Osteocyte (in vitro differentiated cells): ENCODE measurements around the gene POU3F3. TPM values are rescaled to one million over a fixed set of nuclear protein-coding genes. Genes with fewer than 3 reads are reported as not detected.

Experiments
- DNase-seq: peaks from one replicate; pipeline ENCODE4 v3.0.0; 2021; ENCODE audit warnings: mixed read lengths; ENCODE audit not compliant: unreplicated experiment; ENCODE audit errors: extremely low spot score
- H3K27ac Mint-ChIP-seq: one replicate; pipeline ENCODE4 v1.8.0; 2021; ENCODE audit warnings: mild to moderate bottlenecking, mixed read lengths; ENCODE audit not compliant: unreplicated experiment
- H3K27me3 Mint-ChIP-seq: one replicate; pipeline ENCODE4 v1.8.0; 2021; ENCODE audit warnings: mixed read lengths; ENCODE audit not compliant: unreplicated experiment
- H3K36me3 Mint-ChIP-seq: one replicate; pipeline ENCODE4 v1.8.0; 2021; ENCODE audit warnings: mixed read lengths; ENCODE audit not compliant: unreplicated experiment
- H3K4me1 Mint-ChIP-seq: one replicate; pipeline ENCODE4 v1.8.0; 2021; ENCODE audit warnings: mixed read lengths; ENCODE audit not compliant: unreplicated experiment
- H3K4me3 Mint-ChIP-seq: one replicate; pipeline ENCODE4 v1.8.0; 2021; ENCODE audit warnings: mild to moderate bottlenecking, moderate library complexity, mixed read lengths; ENCODE audit not compliant: unreplicated experiment
- H3K9me3 Mint-ChIP-seq: one replicate; pipeline ENCODE4 v1.8.0; 2021; ENCODE audit warnings: mixed read lengths; ENCODE audit not compliant: unreplicated experiment
- CTCF ChIP-seq: fragments of 200-600 bp; sonication (generic); IDR thresholded peaks from 2 replicates; pipeline ENCODE4 v1.5.0; 2021; ENCODE audit warnings: antibody characterized with exemption, mild to moderate bottlenecking, moderate library complexity
- total RNA-seq: library from RNA; stranded (reverse); gene quantifications from 2 replicates; pipeline ENCODE4 v1.2.1, GENCODE V29; 2021

POU3F3 gene
- total RNA-seq, 1 donor from 2014 or later = 35.5 TPM

- Mint-ChIP-seq H3K36me3 (no peaks in the 10 kb centered on the region), H3K4me3 (peak overlapping the region; percentile 81), H3K9me3 (no peaks in the 10 kb centered on the region), H3K27me3 (peaks cover 20% of the 10 kb centered on the region), H3K4me1 (peaks cover 22% of the 10 kb centered on the region), H3K27ac (peak overlapping the region; percentile 86)
- peak; percentile 90 for DNase-seq
- TF ChIP-seq CTCF = peak; percentile 91
These were observed 19.2 kb downstream of the POU3F3 start for GRCh38 chr2:104872866-104873688.

- Mint-ChIP-seq H3K27ac (no peak overlapping the region), H3K9me3 (no peaks in the 10 kb centered on the region), H3K27me3 (peaks cover 20% of the 10 kb centered on the region), H3K4me1 (peaks cover 22% of the 10 kb centered on the region), H3K36me3 (no peaks in the 10 kb centered on the region), H3K4me3 (peak overlapping the region; percentile 81)
- peak; percentile 81 for DNase-seq
- TF ChIP-seq CTCF = peak; percentile 1
These were observed 19.8 kb downstream of the POU3F3 start for GRCh38 chr2:104873689-104874054.

DNA sequence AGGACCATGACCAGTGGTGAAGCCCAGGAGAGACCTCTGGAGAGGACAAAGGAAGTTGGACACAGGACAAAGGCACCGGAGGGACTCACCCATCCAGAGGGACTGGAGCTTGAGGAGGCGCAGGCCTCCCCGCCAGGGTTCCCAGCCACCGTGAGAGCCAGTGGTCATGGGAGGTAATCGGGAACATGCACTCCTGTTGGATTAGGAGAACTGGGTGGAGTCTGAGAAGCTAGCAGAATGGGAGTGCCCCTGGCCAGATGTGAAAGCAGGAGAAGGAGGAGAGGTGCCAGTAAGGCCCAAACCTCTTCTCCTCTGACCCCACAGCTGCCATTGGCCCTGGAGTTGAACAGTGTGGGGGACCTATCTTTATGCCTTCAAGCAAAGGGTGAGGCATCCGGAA lies 20.3 kb downstream of the POU3F3 start:
- Mint-ChIP-seq H3K4me3 (no peak overlapping the region), H3K27me3 (peaks cover 23% of the 10 kb centered on the region), H3K9me3 (no peaks in the 10 kb centered on the region), H3K4me1 (peaks cover 22% of the 10 kb centered on the region), H3K27ac (no peak overlapping the region), H3K36me3 (no peaks in the 10 kb centered on the region)
- TF ChIP-seq CTCF = no peak
- DNase-seq = peak; percentile 63

GRCh38 chr2:104875262-104875661 lies 21.3 kb downstream of the POU3F3 start:
- H3K4me1 Mint-ChIP-seq = peaks cover 22% of the 10 kb centered on the region
- TF ChIP-seq CTCF = no peak
- no peaks in the 10 kb centered on the region for H3K9me3 Mint-ChIP-seq
- DNase-seq = no peak
- H3K36me3 Mint-ChIP-seq = no peaks in the 10 kb centered on the region
- H3K27ac Mint-ChIP-seq = no peak overlapping the region
- no peak overlapping the region for H3K4me3 Mint-ChIP-seq
- H3K27me3 Mint-ChIP-seq = peaks cover 23% of the 10 kb centered on the region

DNA sequence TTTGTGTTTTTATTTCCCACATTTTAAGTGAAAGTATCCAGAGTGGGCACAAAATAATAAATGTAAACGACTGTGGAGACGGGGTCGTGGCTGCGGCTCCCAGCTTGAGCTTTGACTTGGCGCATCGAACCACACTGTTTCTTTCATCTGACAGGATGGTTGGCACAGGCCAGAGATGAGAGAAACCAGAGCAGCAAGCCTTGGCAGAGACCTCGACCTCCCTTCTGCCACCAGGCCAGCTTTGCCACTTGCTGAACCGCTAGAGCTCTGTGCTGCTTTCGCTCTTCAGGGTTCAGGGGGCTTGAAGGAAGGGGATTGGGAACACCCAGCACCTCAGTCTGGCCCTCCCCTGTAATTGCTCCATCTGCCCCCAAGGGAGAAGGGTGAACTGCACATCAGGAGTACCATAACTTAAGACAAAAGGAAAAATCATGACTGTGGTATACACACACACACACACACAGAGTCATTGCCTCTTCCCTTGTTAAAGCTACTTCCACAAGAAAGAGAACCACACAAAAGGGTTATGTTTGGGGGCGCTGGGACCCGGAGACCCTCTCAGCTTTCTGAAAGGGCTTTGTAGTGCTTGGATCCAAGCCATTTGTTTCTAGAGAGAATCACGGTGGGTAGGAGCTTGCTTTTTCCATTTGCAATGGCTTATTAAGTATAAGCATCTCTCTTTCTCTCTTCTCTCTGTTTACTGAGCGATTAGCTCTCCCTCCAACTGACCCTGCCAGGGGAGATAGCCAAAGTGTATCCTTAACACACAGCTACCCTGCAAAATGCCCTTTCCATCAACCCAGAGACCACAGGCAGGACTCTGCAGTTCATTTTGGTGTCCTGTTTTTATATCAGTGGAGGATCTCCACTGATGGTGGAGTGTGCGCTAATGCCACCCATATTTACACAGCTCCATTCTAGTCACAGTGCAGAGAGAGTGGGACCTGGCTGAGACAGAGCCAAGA lies 23.0 kb downstream of the POU3F3 start:
- Mint-ChIP-seq H3K9me3 (no peaks in the 10 kb centered on the region), H3K4me1 (peaks cover 10% of the 10 kb centered on the region), H3K36me3 (no peaks in the 10 kb centered on the region), H3K4me3 (no peak overlapping the region), H3K27me3 (peaks cover 19% of the 10 kb centered on the region), H3K27ac (no peak overlapping the region)
- TF ChIP-seq CTCF = no peak
- DNase-seq = no peak
